T-cell (primary cell): ENCODE results near the gene KIF5C. TPM values are rescaled to one million over a fixed set of nuclear protein-coding genes. Genes with fewer than 3 reads are reported as not detected.

ENCODE experiments used
- ATAC-seq, 4 experiments: fragments of 200-7000 bp in 3 of 4; fragments of 150-1000 bp in 1 of 4; cut with Tn5 transposase; replicated peaks in 1 of 4; 1 replicate in 3 of 4; 2 replicates in 1 of 4; pipeline ENCODE4 v1.10.0; 2021; ENCODE audit warnings: moderate library complexity in 3 of 4, mild to moderate bottlenecking in 2 of 4, moderate number of reproducible peaks in 1 of 4
- CTCF ChIA-PET, 2 donors: fragments of 300-600 bp; sonication (Branson Sonifier 250); formaldehyde crosslinking; loops; one replicate each; lab custom pipeline; 2022; ENCODE audit warnings: antibody characterized with exemption in 2 of 2; lab: Charles Lee
- POLR2A ChIA-PET, 2 donors: fragments of 300-600 bp; sonication (Branson Sonifier 250); formaldehyde crosslinking; loops; one replicate each; lab custom pipeline; 2022; ENCODE audit warnings: antibody characterized with exemption in 2 of 2; lab: Charles Lee
- DNase-seq, 35 experiments: peaks; one replicate each; pipeline versions ENCODE4 v3.0.0 to v3.0.0-alpha.2; 2013 to 2023
- H3K27ac ChIP-seq: one replicate; pipeline ENCODE4 v1.5.1; 2013; ENCODE audit warnings: low read length
- H3K27me3 ChIP-seq, 2 experiments: replicated peaks in 1 of 2; 1 replicate in 1 of 2; 2 replicates in 1 of 2; pipeline versions ENCODE4 v1.6.1 to v1.7.0; 2013; ENCODE audit warnings: low read length in 1 of 2, mixed read lengths in 1 of 2; ENCODE audit not compliant: control insufficient read depth in 2 of 2, insufficient read depth in 2 of 2; ENCODE audit errors: extremely low read depth in 1 of 2
- H3K36me3 ChIP-seq, 2 donors: 1 replicate in 1 of 2; 2 replicates in 1 of 2; pipeline versions ENCODE4 v1.6.1 to v1.7.0; 2013; ENCODE audit warnings: low read length in 1 of 2; ENCODE audit not compliant: control insufficient read depth in 2 of 2, insufficient read depth in 1 of 2; ENCODE audit errors: extremely low read depth in 1 of 2
- H3K4me1 ChIP-seq, 2 experiments: 1 replicate in 1 of 2; 2 replicates in 1 of 2; pipeline versions ENCODE4 v1.6.1 to v1.7.0; 2013; ENCODE audit warnings: low read length in 2 of 2, mixed read lengths in 1 of 2; ENCODE audit not compliant: insufficient read depth in 2 of 2, control insufficient read depth in 1 of 2; ENCODE audit errors: extremely low read depth in 1 of 2
- H3K4me3 ChIP-seq, 2 donors: 1 replicate in 1 of 2; 2 replicates in 1 of 2; pipeline versions ENCODE4 v1.5.1 to v1.7.0; 2013; ENCODE audit warnings: mild to moderate bottlenecking in 2 of 2, low read length in 1 of 2, moderate library complexity in 1 of 2; ENCODE audit not compliant: control insufficient read depth in 1 of 2; ENCODE audit errors: extremely low read depth in 1 of 2
- H3K9me3 ChIP-seq: 2 replicates; pipeline ENCODE4 v1.7.0; 2013
- H3K27ac Mint-ChIP-seq, 2 donors: one replicate each; pipeline ENCODE4 v1.8.0; 2020 to 2021; ENCODE audit warnings: mild to moderate bottlenecking in 2 of 2, mixed read lengths in 2 of 2
- H3K27me3 Mint-ChIP-seq, 2 donors: one replicate each; pipeline ENCODE4 v1.8.0; 2021 to 2022; ENCODE audit warnings: mixed read lengths in 2 of 2
- H3K36me3 Mint-ChIP-seq: one replicate; pipeline ENCODE4 v1.8.0; 2021; ENCODE audit warnings: mixed read lengths
- H3K4me1 Mint-ChIP-seq, 3 donors: one replicate each; pipeline ENCODE4 v1.8.0; 2020 to 2022; ENCODE audit warnings: mixed read lengths in 3 of 3, mild to moderate bottlenecking in 1 of 3
- H3K4me3 Mint-ChIP-seq, 3 donors: one replicate each; pipeline ENCODE4 v1.8.0; 2020 to 2022; ENCODE audit warnings: mild to moderate bottlenecking in 3 of 3, mixed read lengths in 3 of 3, moderate library complexity in 3 of 3
- H3K9me3 Mint-ChIP-seq, 3 donors: one replicate each; pipeline ENCODE4 v1.8.0; 2020 to 2022; ENCODE audit warnings: mixed read lengths in 3 of 3
- WGBS: methylation state at CpG from one replicate; pipeline ENCODE4 v1.1.5; 2013; ENCODE audit warnings: missing lambda C conversion rate; ENCODE audit not compliant: insufficient coverage; 5-methylcytosine and 5-hydroxymethylcytosine counted together
- total RNA-seq, 35 experiments: library from RNA in 6 of 35; stranded (reverse) in 6 of 35; fragments of 120-200 nt in 1 of 35; gene quantifications; one replicate each; pipeline versions ENCODE4 v1.2.1 to v1.2.4 and lab custom pipeline; 2013 to 2026

KIF5C gene
- total RNA-seq, 5 donors from 2014 or later (not counting 1 experiment from before 2014, with no cell fraction given), result 9.4 to 17.0 (median 14.7) TPM

GRCh38 chr2:149038442-149039212, 163.6 kb downstream of the KIF5C start, which contains the start of gene LYPD6B:
Gene LYPD6B, plus strand, starts transcription at chr2:149038699. Its CDS starts 92,250 bp downstream, at chr2:149130949.
- H3K4me1 ChIP-seq, result peaks cover 0 to 4% of the 10 kb centered on the region in 2 experiments
- CTCF ChIA-PET, result interaction anchor here in 1 of 2 donors (0.7 kb wide), 1 partner anchor 548 kb away, joined by 3 read pairs; no protein-coding TSS in a partner anchor
- Mint-ChIP-seq H3K9me3 (no peaks in the 10 kb centered on the region), H3K4me3 (peak within 1 kb of the TSS; percentile 13 to 43 (median 34)), H3K27me3 (peaks cover 36 to 51% of the 10 kb centered on the region in 2 donors), H3K27ac (no peak within 1 kb of the TSS), H3K4me1 (peaks cover 5 to 6% (median 6%) of the 10 kb centered on the region in 3 donors), H3K36me3 (no peaks in the 10 kb centered on the region)
- H3K4me3 ChIP-seq, result no peak within 1 kb of the TSS
- 4% methylated on average over 85 of the region's 85 CpGs for WGBS
- no peaks in the 10 kb centered on the region for H3K9me3 ChIP-seq
- peak; percentile 21 to 44 (median 36) for ATAC-seq
- H3K27ac ChIP-seq, result no peak within 1 kb of the TSS
- H3K36me3 ChIP-seq, result no peaks in the 10 kb centered on the region
- H3K27me3 ChIP-seq, result peaks cover 5 to 51% of the 10 kb centered on the region in 2 experiments
- no peak for DNase-seq
- POLR2A ChIA-PET, result no interaction called here

- Histone ChIP-seq H3K4me3 (no peak overlapping the region), H3K36me3 (no peaks in the 10 kb centered on the region), H3K27me3 (peaks cover 5 to 51% of the 10 kb centered on the region in 2 experiments), H3K4me1 (peaks cover 0 to 4% of the 10 kb centered on the region in 2 experiments), H3K9me3 (no peaks in the 10 kb centered on the region), H3K27ac (no peak overlapping the region)
- 37% methylated on average over 4 of the region's 11 CpGs for WGBS
- ChIA-PET CTCF (no interaction called here), POLR2A (no interaction called here)
- H3K4me3 Mint-ChIP-seq, result peak overlapping the region in 2 of 3 donors; percentile 13 to 43
- peaks cover 5 to 6% (median 6%) of the 10 kb centered on the region in 3 donors for H3K4me1 Mint-ChIP-seq
- ATAC-seq, result no peak
- H3K9me3 Mint-ChIP-seq, result no peaks in the 10 kb centered on the region
- H3K27ac Mint-ChIP-seq, result no peak overlapping the region
- no peak for DNase-seq
- no peaks in the 10 kb centered on the region for H3K36me3 Mint-ChIP-seq
- peaks cover 34 to 47% of the 10 kb centered on the region in 2 donors for H3K27me3 Mint-ChIP-seq
These were observed 164.2 kb downstream of the KIF5C start for GRCh38 chr2:149039213-149039724.

- Mint-ChIP-seq H3K27ac (no peak overlapping the region), H3K9me3 (peaks cover 4 to 8% (median 4%) of the 10 kb centered on the region in 3 donors), H3K27me3 (peaks cover 39 to 43% of the 10 kb centered on the region in 2 donors), H3K4me3 (no peak overlapping the region), H3K4me1 (peaks cover 5 to 6% (median 6%) of the 10 kb centered on the region in 3 donors), H3K36me3 (no peaks in the 10 kb centered on the region)
- ChIA-PET POLR2A (interaction anchor here in 1 of 2 donors (0.6 kb wide), 1 partner anchor 493 kb away, joined by 3 read pairs; no protein-coding TSS in a partner anchor), CTCF (interaction anchor here in 1 of 2 donors (0.6 kb wide), 1 partner anchor 1864 kb away, joined by 3 read pairs; no protein-coding TSS in a partner anchor)
- H3K36me3 ChIP-seq, result no peaks in the 10 kb centered on the region
- H3K9me3 ChIP-seq, result no peaks in the 10 kb centered on the region
- peaks cover 5 to 47% of the 10 kb centered on the region in 2 experiments for H3K27me3 ChIP-seq
- H3K4me1 ChIP-seq, result peaks cover 0 to 4% of the 10 kb centered on the region in 2 experiments
- no peak overlapping the region for H3K4me3 ChIP-seq
- no peak overlapping the region for H3K27ac ChIP-seq
- 79% methylated on average over 2 of the region's 7 CpGs for WGBS
- DNase-seq (peak in 20 of 35 experiments; percentile 10 to 52 (median 16)), ATAC-seq (no peak)
These were observed 165.4 kb downstream of the KIF5C start for GRCh38 chr2:149040451-149040850.

- H3K4me1 Mint-ChIP-seq, result peaks cover 5 to 6% (median 6%) of the 10 kb centered on the region in 3 donors
- H3K36me3 ChIP-seq, result no peaks in the 10 kb centered on the region
- POLR2A ChIA-PET, result no interaction called here
- H3K27ac Mint-ChIP-seq, result no peak overlapping the region
- H3K4me3 Mint-ChIP-seq, result no peak overlapping the region
- no peaks in the 10 kb centered on the region for H3K9me3 ChIP-seq
- no peak for DNase-seq
- no peaks in the 10 kb centered on the region for H3K36me3 Mint-ChIP-seq
- peaks cover 34 to 40% of the 10 kb centered on the region in 2 donors for H3K27me3 Mint-ChIP-seq
- CTCF ChIA-PET, result interaction anchor here in 1 of 2 donors (0.5 kb wide), 1 partner anchor 188 kb away, joined by 4 read pairs; no protein-coding TSS in a partner anchor
- no peak for ATAC-seq
- H3K27me3 ChIP-seq, result peaks cover 5 to 43% of the 10 kb centered on the region in 2 experiments
- no peak overlapping the region for H3K4me3 ChIP-seq
- no peak overlapping the region for H3K27ac ChIP-seq
- H3K4me1 ChIP-seq, result peaks cover 0 to 4% of the 10 kb centered on the region in 2 experiments
- peaks cover 4 to 14% (median 8%) of the 10 kb centered on the region in 3 donors for H3K9me3 Mint-ChIP-seq
- WGBS, result no CpG with 5 or more reads among the region's 1 CpG
These were observed 166.5 kb downstream of the KIF5C start for GRCh38 chr2:149041482-149041881.

GRCh38 chr2:149042881-149043280, 167.9 kb downstream of the KIF5C start:
- peaks cover 3 to 5% (median 4%) of the 10 kb centered on the region in 3 donors for H3K4me1 Mint-ChIP-seq
- Histone ChIP-seq H3K36me3 (no peaks in the 10 kb centered on the region), H3K4me1 (peaks cover 0 to 4% of the 10 kb centered on the region in 2 experiments), H3K9me3 (peaks cover 4% of the 10 kb centered on the region), H3K27ac (no peak overlapping the region), H3K4me3 (no peak overlapping the region), H3K27me3 (peaks cover 3 to 30% of the 10 kb centered on the region in 2 experiments)
- no peak overlapping the region for H3K4me3 Mint-ChIP-seq
- no peak overlapping the region for H3K27ac Mint-ChIP-seq
- peaks cover 4 to 24% (median 17%) of the 10 kb centered on the region in 3 donors for H3K9me3 Mint-ChIP-seq
- DNase-seq (no peak), ATAC-seq (no peak)
- H3K36me3 Mint-ChIP-seq, result no peaks in the 10 kb centered on the region
- ChIA-PET CTCF (no interaction called here), POLR2A (no interaction called here)
- H3K27me3 Mint-ChIP-seq, result peaks cover 25 to 26% of the 10 kb centered on the region in 2 donors
- 60% methylated on average over 1 of the region's 1 CpG for WGBS

GRCh38 chr2:149044500-149044899, 169.5 kb downstream of the KIF5C start:
- H3K4me3 Mint-ChIP-seq, result no peak overlapping the region
- H3K9me3 Mint-ChIP-seq, result peaks cover 6 to 34% (median 21%) of the 10 kb centered on the region in 3 donors
- Histone ChIP-seq H3K4me3 (no peak overlapping the region), H3K27me3 (peaks cover 1 to 18% of the 10 kb centered on the region in 2 experiments), H3K36me3 (no peaks in the 10 kb centered on the region), H3K4me1 (no peaks in the 10 kb centered on the region), H3K9me3 (peaks cover 4% of the 10 kb centered on the region), H3K27ac (no peak overlapping the region)
- ATAC-seq, result no peak
- DNase-seq, result no peak
- H3K4me1 Mint-ChIP-seq, result no peaks in the 10 kb centered on the region
- no peaks in the 10 kb centered on the region for H3K36me3 Mint-ChIP-seq
- ChIA-PET CTCF (no interaction called here), POLR2A (no interaction called here)
- peaks cover 18 to 31% of the 10 kb centered on the region in 2 donors for H3K27me3 Mint-ChIP-seq
- no CpG with 5 or more reads among the region's 1 CpG for WGBS
- H3K27ac Mint-ChIP-seq, result no peak overlapping the region
